ENCODE results near the gene SELENBP1.
"Not testable (repeated sequence)": the region's sequence is repeated elsewhere in the genome, so short reads cannot be mapped to it uniquely, and the experiment has no call there.

Gene SELENBP1

DNA sequence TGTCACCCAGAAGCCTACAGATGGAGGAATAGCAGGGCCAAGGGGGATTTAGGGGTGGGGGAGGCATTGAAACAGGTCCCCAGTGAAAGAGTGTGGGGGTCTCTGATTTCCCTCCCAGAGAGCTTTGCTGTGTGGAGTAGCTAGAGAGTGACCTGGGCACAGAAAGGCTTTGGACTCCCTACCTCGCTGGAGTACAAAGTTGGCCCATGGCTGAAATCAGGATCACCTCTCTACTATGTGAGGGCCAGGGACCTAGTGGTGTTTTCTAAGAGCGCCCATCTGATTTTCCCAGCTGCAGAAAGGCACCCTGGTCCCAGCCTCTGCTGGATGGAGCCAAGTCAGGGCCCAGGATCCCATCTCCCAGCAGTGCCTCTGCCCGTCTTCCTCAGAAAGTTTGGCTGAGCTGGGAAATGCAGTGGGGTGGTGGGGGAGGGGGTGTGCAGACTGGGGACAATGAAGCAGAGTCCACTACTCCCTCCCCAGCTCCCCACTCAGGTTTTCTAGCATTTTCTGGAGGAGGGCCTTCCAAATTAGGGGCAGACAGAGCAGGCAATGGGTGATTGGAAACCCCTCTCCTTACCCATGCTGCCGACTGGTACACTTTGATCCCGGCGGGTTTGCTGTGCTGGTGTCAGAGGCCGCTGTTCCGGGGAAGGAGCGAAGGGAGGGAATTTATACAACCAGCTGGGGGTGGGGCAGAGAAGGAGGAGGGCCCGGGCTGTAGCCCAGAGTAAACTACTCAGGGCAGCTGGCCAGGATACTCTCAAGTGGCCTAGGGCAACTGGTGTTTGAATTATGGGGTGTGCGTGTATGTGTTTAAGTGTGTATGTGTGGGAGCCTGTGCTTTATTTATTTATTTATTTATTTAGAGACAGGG lies at the start of gene SELENBP1:
Gene SELENBP1 (minus strand): TSS at position 648 of the 877 bp plus-strand sequence. CDS start 64 bp downstream, at position 584.
- DNase-seq (ENCODE audit: low spot score): peak; percentile 72

DNA sequence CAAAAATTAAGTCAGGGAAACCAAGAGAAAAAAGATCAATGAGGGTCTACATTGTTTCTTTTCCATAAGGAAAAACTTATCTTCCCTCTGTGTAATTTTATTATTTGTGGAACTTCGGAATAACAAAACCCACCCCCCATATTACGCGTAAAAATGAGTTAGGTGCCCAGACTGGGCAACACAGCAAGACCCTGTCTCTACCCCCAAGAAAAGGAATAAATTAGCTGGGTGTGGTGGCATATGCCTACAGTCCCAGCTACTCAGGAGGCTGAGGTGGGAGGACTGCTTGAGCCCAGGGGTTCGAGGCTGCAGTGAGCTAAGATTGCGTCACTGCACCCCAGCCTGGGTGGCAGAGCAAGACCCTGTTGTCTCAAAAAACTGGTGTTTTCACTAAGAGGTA lies 47.3 kb upstream of the SELENBP1 start:
- DNase-seq (ENCODE audit: low spot score): no peak

DNA sequence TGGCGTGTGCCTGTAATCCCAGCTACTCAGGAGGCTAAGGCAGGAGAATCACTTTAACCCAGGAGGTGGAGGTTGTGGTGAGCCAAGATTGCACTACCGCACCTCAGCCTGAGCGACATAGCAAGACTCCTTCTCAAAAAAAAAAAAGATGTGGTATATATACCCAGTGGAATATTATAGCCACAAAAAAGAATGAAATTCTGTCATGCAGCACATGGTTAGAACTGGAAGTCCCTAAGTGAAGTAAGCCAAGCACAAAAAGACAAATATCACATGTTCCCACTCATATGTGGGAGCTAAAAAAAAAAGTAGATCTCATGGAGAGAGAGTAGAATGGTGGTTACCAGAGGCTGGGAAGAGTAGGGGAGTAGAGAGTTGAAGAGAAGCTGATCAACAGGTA lies 45.6 kb upstream of the SELENBP1 start:
- DNase-seq (ENCODE audit: low spot score): no peak

DNA sequence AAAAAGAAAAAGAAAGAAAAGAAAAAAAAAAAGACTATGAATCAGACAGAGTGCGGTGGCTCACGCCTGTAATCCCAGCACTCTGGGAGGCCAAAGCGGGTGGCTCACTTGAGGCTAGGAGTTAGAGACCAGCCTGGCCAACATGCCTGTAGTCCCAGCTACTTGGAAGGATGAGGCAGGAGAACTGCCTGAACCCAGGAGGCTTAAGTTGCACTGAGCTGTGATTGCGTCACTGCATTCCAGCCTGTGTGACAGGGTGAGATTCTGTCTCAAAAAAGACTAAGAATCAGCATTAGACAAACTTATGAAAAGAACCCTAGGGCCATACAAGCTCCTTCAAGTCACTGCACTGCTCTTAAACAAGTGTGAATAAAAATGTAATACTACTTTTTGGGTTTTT lies 43.7 kb upstream of the SELENBP1 start:
- peak; percentile 34 for DNase-seq (ENCODE audit: low spot score)

DNA sequence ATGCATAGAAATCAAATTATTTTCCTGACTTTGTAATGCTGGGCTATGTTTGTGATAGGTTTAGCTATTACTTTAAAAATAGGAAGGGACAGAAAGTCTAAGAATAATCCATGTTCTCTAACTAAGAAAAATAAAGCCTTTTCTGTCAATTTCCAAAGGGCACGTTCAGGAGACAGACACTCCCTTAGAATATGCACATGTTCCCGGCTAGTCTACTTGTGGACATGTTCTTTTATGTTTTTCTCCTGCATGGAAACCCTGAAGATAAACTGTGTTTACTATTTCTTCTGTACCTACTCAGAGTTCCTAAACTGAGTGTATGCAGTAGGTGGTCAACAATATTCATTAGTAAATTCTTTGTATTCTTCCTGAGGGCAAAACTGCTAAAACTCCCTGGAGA lies 39.4 kb upstream of the SELENBP1 start:
- DNase-seq (ENCODE audit: low spot score): no peak

DNA sequence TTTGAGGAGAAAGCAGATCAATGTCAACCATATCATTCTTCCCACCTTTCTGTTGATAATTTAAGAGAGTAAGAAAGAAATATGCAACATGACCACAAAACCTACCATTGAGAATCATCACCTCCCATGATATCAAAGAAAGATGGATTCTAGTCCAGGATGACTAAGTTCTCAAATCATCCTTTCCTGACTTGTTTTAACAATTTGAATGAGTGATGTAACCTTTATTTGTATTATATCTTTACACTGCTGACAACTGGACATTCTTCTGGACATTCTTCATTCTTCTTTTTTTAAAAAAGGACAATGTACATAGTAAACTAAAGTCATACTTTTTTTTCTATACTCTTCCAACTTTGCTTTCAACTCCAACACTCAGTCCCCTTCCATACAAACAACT lies 36.4 kb upstream of the SELENBP1 start:
- no peak for DNase-seq (ENCODE audit: low spot score)

DNA sequence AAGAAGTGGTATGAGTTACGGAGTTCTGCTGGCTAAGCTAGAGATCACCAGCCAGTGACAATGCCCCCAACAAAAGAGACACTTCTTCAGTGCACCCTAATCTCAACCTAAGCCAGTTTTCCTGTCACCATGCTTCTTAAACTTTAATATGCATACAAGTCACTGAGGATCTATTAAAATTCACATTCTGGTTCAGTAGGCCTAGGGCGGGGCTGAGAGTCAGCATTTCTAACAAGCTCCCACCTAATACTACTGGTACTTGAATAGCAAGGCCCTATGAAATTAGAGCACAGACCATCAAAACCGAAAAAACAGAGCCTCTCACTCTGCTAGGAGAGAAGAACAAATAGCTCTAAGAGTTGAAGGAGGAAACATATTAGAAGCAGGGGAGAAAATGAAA lies 34.8 kb upstream of the SELENBP1 start:
- no peak for DNase-seq (ENCODE audit: low spot score)

DNA sequence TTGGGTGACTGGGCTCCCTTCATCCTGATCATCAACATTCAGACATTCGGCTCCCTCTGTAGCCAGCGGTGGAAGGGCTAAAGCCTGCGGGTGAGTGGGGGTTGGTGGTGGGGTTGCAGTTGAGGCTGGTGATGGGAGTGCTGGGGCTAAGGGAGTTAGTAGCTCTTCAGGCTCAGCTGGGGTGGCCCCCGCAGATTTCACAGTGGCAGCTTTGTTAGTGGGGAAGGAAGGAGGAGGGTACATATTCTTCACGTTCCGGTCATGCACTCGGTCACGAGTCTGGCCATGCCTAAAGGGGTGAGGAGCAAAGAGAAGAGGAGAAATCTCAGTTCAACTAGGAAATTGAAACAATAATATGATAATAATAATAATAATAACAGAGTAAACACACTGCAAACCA lies 33.7 kb upstream of the SELENBP1 start:
- no peak for DNase-seq (ENCODE audit: low spot score)

DNA sequence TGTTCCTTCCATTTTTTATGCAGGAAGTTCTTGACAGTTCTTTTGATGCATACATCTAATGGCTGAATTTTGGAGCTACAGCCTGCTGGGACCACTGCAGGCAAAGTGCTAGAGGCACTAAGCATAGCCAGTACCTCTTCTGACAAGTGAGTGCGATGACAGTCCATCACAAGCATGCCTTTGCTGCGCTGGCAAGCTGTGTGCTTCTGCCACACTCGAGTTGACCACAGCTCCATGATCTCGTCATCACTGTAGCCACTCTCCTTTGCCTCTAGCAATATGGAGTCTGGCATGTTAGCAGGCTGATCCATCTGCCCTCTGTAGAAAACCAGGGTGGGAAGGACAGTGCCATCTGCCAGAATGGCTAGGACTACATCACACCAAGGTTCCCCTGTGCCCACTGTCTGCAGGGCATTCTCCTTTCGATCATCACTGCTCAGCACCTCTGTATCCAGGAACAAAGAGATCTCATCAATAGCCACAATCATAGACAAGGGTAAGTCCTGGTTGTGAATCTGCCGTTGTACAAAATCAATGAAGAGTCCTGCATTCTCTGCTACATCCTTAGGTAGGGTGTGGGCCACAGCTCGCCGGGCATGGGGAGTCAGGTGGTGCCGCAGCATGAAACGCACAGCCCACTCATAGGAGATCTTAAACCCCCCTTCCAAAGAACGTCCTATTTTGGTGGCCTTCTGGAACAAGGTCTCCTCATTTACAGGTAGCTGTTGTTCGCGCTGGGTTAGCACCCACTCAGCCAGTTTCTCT lies 32.9 kb upstream of the SELENBP1 start:
- DNase-seq (ENCODE audit: low spot score): no peak

DNA sequence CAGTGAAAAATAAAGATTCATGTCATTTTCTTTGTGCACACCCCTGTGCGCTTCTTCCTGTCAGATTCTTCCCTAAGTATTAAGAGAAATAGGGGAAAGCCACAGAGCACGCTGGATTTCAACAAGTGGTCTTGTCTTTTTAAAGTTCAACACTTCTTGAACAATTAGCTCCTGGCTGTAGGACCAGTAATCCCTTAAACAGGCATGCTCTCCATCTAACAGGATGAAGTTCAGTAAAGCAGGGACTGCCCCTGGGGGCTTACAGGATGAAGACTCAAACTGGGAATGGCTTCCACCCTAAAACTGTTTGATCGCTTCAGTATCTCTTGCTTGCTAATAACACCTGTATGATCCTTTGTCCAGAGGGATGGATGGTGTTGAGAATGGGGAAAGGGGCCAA lies 31.1 kb upstream of the SELENBP1 start:
- no peak for DNase-seq (ENCODE audit: low spot score)

DNA sequence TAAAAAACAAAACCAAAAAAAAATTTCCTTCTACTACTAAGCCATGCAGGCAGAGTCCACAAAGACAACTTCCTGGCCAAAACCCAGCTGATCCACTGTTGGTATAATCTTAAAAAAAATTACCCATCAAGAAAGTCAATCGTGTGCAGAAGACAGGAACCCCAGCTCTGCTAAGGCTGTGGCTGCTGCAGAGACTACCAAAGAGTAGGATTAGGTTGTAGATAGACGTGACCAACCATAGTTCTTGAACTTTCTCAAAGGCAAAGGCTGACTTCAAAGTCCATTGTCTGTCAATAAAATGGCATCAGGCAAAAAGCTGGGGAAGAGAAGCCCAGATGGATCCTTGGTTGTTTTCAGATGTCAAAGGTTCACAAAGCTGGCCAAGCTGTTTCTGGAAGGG lies 30.3 kb upstream of the SELENBP1 start:
- DNase-seq (ENCODE audit: low spot score): no peak

DNA sequence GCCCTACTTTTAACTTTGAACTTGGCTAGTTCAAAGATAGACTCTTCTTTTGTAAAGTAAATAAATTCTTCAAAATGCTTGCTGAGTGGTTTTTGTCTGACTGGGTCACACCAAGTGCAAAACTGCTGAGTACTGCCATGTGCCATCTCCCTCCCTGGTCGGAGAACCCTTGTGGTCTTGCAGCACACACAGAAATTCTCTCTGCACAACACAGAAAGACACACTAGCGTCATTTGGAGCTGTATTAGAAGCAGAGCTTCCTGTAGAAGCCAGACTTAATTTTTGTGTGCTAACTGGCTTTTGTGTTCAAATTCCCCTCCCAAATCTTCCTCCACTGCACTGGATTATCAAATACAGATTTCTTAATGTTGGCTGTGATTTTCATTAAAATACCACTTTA lies 29.4 kb upstream of the SELENBP1 start:
- no peak for DNase-seq (ENCODE audit: low spot score)

DNA sequence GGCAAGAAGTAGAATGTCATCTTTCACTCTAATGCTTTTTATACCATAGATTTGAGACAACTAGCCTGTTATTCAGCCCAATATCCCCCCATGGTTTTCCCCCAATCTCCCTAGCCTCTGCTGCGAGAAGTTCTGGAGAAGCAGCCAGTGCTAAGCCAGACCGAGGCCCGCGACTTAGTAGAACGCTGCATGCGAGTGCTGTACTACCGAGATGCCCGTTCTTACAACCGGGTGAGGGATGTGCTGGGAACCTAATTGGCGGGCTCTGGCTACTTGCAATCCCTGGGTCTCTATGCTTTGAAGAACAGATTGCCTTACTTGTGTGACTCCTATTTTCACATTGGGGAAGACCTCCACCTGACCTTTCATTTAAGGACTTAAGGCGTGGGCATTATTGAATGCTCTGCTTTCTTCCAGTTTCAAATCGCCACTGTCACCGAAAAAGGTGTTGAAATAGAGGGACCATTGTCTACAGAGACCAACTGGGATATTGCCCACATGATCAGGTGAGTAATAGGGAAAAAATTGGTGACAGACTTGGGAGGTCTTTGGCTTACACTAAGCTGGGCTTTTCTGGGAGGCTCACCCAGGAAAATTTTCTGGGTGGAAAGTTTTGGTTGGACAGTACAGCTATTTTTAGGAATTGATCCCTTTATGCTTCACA lies 28.8 kb upstream of the SELENBP1 start:
- no peak for DNase-seq (ENCODE audit: low spot score)

DNA sequence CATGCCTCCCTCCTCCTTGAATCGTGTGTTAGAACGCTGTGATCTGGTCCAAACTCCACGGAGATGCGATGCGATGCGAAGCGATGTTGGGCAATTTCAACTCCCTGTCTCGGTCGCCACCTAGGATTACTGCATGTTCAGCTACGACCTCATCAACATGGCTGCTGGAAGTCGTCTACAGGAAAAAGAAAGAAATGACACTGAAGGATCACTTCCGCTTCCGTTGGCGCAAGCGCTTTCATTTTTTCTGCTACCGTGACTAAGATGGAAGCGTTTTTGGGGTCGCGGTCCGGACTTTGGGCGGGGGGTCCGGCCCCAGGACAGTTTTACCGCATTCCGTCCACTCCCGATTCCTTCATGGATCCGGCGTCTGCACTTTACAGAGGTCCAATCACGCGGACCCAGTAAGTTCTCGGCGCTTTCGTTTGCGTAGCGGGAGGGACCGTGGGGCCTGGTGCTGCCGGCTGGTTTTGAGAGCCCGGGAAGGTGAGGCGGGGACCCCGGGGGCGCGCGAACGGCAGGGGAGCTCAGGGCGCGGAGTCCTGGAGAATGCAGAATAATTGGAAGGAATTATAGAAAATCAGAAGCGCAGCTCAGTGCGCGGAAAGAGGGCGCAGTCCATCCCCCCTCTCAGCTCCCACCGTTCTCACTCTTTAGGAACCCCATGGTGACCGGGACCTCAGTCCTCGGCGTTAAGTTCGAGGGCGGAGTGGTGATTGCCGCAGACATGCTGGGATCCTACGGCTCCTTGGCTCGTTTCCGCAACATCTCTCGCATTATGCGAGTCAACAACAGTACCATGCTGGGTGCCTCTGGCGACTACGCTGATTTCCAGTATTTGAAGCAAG lies 27.0 kb upstream of the SELENBP1 start, which contains the start of gene PSMB4:
Gene PSMB4 (plus strand): TSS at position 250 of the 848 bp plus-strand sequence. CDS start 15 bp downstream, at position 265.
- peak; percentile 91 for DNase-seq (ENCODE audit: low spot score)

DNA sequence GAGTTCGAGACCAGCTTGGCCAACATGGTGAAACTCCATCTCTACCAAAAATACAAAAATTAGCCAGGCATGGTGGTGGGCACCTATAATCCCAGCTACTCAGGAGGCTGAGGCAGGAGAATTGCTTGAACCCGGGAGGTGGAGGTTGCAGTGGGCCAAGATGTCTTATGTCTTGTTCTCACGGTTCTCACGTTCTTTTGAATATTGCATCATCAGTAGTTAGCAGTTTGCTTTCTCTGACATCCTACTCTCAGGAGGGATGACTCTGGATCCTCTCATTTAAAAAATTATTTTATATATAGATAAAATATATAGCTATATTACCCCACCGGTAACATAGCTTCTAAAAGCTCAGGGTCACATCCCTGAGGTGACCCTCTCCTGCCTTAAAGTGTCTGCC lies 23.8 kb upstream of the SELENBP1 start:
- not testable (repeated sequence) for DNase-seq (ENCODE audit: low spot score)

DNA sequence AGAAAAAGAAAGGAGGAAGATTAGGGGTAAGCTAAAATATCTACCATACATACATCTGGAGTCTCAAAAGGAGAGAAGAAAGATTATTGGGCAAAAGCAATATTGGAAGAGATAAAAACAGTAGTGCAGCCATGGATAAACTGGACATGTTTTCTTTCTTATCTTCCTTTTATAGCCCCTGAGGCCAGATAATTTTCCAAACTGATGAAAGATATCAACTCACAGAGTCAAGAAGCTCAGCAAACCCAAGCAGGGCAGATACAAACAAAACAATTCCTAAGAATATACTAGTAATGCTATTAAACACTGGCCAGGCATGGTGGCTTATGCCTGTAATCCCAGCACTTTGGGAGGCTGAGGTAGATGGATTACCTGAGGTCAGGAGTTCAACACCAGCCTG lies 21.1 kb upstream of the SELENBP1 start:
- DNase-seq (ENCODE audit: low spot score): no peak

DNA sequence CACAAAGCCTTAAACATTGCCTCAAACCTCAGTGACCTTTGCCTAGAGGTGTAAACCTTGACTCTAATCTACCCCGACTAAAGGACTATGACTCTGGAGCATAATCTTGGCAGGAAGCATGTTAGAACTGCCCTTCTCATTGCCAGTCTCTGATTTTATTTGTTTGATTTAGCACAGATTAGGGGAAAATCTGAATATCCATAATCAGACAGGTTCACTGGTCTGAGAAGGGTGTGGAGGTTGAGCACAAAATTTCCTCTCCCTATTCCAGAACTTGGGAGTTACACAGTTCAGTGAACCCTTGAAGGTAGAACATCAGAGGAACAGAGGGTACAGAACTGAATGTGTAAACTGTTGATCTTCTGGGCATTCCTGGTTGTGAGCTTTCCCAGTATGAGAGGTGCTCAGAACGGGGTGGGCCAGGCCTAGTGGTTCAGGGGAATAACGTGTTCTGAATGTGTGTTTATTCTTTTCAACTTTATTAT lies 18.6 kb upstream of the SELENBP1 start:
- DNase-seq (ENCODE audit: low spot score): no peak

DNA sequence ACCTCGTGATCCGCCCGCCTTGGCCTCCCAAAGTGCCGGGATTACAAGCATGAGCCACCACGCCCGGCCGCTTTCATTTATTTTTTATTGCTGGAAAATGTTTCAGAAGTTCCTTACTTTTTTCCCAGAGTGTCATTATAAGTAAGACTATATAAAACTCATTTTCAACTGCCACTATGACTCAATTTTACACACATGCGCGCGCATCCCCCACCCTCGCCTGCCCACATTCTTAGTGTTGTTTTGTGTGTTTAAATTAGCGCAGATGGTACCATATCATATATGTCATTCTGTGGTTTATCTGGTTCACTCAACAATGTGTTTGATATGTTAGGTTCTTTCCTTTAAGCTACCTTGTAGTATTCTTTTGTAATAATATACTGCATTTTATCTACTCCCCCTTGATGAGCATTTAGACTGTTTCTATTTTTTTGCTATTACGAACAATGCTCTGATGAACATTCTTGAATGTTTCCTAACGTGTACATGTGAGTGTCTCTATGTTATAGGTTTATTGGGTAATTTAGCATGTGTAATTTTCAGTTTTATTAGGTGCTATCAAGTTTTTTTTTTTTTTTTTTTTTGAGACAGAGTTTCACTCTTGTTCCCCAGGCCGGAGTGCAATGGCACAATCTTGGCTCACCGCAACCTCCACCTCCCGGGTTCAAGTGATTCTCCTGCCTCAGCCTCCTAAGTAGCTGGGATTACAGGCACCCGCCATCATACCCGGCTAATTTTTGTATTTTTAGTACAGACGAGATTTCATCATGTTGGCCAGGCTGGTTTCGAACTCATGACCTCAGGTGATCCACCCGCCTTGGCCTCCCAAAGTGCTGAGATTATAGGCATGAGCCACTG lies 17.9 kb upstream of the SELENBP1 start:
- not testable (repeated sequence) for DNase-seq (ENCODE audit: low spot score)

DNA sequence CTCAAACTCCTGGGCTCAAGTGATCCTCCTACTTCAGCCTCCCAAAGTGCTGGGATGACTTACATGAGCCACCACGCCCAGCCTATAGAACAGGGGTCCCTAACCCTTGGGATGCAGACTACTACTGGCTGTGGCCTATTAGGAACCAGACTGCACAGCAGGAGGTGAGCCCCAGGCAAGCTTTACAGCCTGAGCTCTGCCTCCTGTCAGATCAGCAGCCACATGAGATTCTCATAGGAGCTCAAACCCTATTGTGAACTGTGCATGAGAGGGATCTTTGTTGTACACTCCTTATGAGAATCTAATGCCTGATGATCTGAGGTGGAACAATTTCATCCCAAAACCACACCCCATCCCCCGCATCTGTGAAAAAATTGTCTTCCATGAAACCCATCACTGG lies 13.5 kb upstream of the SELENBP1 start:
- DNase-seq (ENCODE audit: low spot score): no peak

DNA sequence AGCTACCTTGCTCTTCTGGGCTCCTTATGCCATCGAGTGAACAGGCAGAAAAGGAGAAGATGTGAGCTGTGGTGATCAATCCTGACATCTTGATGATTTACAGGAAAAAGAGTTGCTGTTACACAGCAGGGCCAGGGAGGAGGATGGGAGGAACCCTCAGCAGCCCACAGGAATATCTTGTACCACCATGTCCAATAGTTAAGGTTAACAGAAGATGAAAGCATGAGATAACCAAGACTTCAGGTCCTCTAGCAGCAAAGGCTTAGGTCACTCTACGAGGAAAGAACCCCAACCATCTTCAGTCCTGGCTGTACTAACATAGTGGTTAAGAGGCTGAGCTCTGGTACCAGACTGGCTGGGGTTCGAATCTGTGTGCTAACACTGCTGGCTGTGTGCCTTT lies 12.1 kb upstream of the SELENBP1 start:
- DNase-seq (ENCODE audit: low spot score): no peak
